Measurements from ENCODE around the gene NKX6-1.

Gene NKX6-1

DNA sequence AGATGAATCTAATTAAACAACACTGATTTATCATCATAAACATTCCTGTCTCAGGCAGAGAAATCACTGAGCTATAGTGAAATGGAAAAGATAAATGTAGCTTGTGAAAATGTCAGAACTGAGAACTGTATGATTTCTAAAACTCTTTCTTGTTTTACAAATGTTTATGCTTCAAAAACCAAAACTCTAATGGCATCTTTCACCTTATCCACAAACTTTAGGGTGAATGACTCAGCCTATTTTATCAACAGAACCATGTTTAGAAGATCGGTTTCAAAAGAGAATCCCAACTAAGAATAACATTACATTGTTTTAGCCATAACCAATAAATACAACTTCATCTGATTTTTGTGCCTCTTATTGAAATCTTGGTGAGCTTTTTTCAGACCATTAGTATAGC lies 21.4 kb downstream of the NKX6-1 start:
- no peak overlapping the region for H3K27ac ChIP-seq

DNA sequence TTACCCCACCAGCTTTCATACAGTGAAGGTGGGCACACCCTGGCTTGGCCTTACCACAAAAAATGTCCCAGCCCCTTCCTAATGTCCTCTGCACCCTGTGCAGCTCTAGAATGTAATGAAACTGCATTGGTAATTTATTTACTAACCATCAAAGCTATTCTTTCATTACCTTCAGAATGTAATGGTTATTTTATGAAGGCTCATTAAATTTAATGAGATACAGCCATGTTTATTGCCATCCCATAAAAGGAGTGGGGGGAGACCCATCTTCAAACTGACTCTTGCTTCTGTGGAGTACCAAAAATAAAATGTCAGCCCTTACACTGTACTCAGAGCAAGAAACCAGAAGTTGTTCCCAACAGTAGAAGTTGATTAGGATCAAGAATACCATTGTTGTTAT lies 25.0 kb downstream of the NKX6-1 start:
- no peak for TF ChIP-seq ZFX (IDR thresholded peaks at IDR 0.05)
- TF ChIP-seq, protein P1, sequence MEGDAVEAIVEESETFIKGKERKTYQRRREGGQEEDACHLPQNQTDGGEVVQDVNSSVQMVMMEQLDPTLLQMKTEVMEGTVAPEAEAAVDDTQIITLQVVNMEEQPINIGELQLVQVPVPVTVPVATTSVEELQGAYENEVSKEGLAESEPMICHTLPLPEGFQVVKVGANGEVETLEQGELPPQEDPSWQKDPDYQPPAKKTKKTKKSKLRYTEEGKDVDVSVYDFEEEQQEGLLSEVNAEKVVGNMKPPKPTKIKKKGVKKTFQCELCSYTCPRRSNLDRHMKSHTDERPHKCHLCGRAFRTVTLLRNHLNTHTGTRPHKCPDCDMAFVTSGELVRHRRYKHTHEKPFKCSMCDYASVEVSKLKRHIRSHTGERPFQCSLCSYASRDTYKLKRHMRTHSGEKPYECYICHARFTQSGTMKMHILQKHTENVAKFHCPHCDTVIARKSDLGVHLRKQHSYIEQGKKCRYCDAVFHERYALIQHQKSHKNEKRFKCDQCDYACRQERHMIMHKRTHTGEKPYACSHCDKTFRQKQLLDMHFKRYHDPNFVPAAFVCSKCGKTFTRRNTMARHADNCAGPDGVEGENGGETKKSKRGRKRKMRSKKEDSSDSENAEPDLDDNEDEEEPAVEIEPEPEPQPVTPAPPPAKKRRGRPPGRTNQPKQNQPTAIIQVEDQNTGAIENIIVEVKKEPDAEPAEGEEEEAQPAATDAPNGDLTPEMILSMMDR (conservative IDR thresholded peaks at IDR 0.05), result no peak

More for the DNA sequence above, 21.4 kb downstream of the NKX6-1 start:
- TF ChIP-seq ZFX (IDR thresholded peaks at IDR 0.05), result no peak
- TF ChIP-seq, protein P1 (conservative IDR thresholded peaks at IDR 0.05), result no peak

DNA sequence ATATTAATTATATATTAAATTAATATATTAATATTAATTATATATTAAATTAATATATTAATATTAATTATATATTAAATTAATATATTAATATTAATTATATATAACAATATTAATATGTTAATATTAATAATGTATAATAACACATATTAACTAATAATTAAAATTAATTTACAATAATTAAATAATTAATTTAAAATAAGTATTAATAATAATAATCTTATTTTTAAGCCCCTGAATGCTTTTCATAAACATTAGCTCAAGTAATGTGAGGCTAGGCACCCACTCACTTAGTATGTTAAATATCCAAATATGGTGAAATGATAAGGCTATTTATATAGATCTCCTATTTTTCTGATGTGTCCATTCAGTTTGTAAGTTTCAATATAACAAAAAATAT lies 26.9 kb downstream of the NKX6-1 start:
- TF ChIP-seq ZFX (IDR thresholded peaks at IDR 0.05), result no peak
- TF ChIP-seq, protein P1 (conservative IDR thresholded peaks at IDR 0.05), result no peak
- no peak overlapping the region for H3K27ac ChIP-seq

More for the DNA sequence above, 25.0 kb downstream of the NKX6-1 start:
- H3K27ac ChIP-seq, result no peak overlapping the region

DNA sequence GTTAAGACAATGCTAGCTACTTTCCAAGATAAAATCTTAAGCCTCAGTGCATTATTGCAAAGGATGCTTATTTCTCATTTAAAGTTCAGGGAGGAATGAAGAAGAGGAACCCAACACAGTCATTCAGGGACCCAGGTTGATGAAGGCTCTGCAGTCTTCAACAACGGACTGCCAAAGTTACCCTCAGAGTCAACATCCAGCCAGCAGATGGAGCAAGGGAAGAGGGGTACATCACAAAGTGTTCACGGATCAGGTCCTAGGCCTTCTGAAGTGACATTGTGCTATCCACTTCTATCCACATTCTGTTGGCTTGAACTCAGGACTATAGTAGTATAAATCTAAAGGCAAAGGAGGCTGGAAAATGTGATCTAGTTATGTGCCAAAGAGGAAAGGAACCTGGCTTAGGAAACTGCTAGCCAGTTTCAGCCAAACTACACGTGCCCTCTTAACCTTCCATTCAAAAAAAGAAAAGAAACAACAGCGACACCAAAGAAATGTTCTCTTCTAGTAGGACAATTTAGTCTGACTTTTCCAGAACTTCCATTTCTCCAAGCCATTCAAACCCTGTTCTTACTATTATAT lies 28.8 kb downstream of the NKX6-1 start:
- no peak overlapping the region for H3K27ac ChIP-seq
- TF ChIP-seq, protein P1 (conservative IDR thresholded peaks at IDR 0.05), result peak; percentile 16
- TF ChIP-seq ZFX (IDR thresholded peaks at IDR 0.05), result no peak

DNA sequence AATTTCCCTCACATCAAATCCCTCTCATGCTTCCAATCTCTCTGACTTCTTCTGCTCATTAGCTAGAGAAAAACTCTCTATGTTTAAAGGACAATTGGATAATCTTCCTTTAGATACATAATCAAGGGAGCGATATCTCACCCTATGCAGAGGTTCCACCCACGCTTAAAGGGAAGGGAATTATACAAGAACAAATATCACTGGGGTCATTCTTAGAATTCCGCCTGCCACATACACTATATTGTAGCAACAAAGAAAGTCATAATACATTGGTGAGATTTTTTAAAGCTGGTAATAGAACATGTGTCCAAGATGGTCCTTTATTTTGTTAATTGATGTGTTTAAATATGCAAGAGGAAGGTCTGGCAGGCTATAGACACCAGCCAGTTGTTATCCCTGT lies 31.5 kb downstream of the NKX6-1 start:
- no peak for TF ChIP-seq ZFX (IDR thresholded peaks at IDR 0.05)
- TF ChIP-seq, protein P1 (conservative IDR thresholded peaks at IDR 0.05), result no peak
- H3K27ac ChIP-seq, result no peak overlapping the region

DNA sequence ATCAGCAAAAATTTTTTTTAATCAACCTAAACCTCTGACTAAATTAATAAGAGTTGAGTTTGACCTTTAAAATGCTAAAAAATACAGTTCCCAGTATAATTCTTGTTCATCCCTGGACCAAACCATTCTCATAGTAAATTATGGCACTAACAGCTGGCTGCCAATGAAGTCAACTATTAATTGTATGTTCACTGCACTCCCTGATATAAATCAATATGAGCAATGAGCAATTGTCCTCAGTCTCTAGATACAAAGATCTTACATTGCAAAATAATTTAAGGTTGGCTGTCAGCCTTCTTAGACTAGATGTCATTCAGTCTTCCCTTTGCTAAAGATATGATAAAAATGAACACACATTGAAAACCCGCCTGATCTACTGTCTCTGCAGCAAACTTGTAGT lies 39.3 kb downstream of the NKX6-1 start:
- H3K27ac ChIP-seq, result no peak overlapping the region
- TF ChIP-seq, protein P1 (conservative IDR thresholded peaks at IDR 0.05), result no peak
- TF ChIP-seq ZFX (IDR thresholded peaks at IDR 0.05), result no peak

DNA sequence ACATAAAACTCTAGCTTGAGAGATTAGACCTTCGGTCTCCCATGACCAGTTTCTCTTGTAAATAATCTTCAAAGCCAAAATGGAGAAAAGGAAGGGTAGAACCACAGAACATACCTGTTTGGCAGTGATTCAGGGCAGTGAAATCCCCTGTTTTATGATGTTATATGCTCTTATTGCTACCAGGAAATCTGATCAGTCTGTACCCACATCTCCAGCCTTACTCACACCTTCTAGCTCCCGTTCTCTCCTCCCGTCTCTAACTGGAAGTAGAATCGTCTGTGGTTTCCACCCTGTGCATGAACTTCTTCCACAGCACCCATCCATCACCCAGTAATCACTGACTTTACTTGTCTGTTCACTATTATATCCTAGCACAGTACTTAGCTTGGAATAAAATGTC lies 42.9 kb downstream of the NKX6-1 start:
- H3K27ac ChIP-seq, result no peak overlapping the region
- no peak for TF ChIP-seq ZFX (IDR thresholded peaks at IDR 0.05)
- TF ChIP-seq, protein P1 (conservative IDR thresholded peaks at IDR 0.05), result no peak

Data from C4-2B (cell line).